Measurements from ENCODE around the gene HTR5A. TPM values are rescaled to one million over a fixed set of nuclear protein-coding genes. Genes with fewer than 3 reads are reported as not detected.

Gene HTR5A
- total and polyA plus RNA-seq, 10 of the 15 experiments (the other 5 are each of a cell fraction or from before 2014, with no cell fraction given): not detected

GRCh38 chr7:155120460-155120859, 50.3 kb downstream of the HTR5A start (continued):
- no peak for TF ChIP-seq RELA (IDR thresholded peaks at IDR 0.05; ENCODE audit: borderline replicate concordance, partially characterized antibody)

- no peak overlapping the region for H2AFZ ChIP-seq (ENCODE audit: control insufficient read depth, low read depth, low read length)
- no TSS peak for BruUV-seq (replicated peaks)
- H3K4me1 ChIP-seq (ENCODE audit: control insufficient read depth, insufficient read depth, low read length): no peaks in the 10 kb centered on the region
- DNase-seq (ENCODE audit: low read depth, low spot score) (no peak), ATAC-seq (no peak), FAIRE-seq (no peak)
- ChIA-PET SMC1A (ENCODE audit: uncharacterized antibody, unreplicated experiment) (interaction anchor here (1.1 kb wide), 1 partner anchor 222 kb away, joined by 3 read pairs; no protein-coding TSS in a partner anchor), POLR2A (no interaction called here), RAD21 (ENCODE audit: unreplicated experiment) (no interaction called here), CTCF (no interaction called here)
- H3K9ac ChIP-seq (ENCODE audit: control insufficient read depth, insufficient read depth, low read length): no peak overlapping the region
- 2% methylated on average over 5 of the region's 5 CpGs for WGBS (ENCODE audit: insufficient coverage, insufficient replicate concordance, low lambda C conversion rate, missing lambda C conversion rate)
- no peak overlapping the region for H3K4me2 ChIP-seq (ENCODE audit: control insufficient read depth, insufficient read depth)
- no peaks in the 10 kb centered on the region for H3K27me3 ChIP-seq (replicated peaks in 1 of 2; ENCODE audit: control insufficient read depth in 2 of 2, insufficient read depth in 2 of 2, low read length in 1 of 2)
- no peak overlapping the region for H3K4me3 ChIP-seq
- H3K79me2 ChIP-seq (ENCODE audit: control insufficient read depth, insufficient read depth, low read length): no peaks in the 10 kb centered on the region
- H3K27ac ChIP-seq (ENCODE audit: control insufficient read depth, insufficient read depth): no peak overlapping the region
- H3K9me3 ChIP-seq (replicated peaks; ENCODE audit: control insufficient read depth, insufficient read depth, low read length): no peaks in the 10 kb centered on the region; the same call in 2 of the 3 replicates
- in situ Hi-C loops (cut with MboI) (no loop called here), intact Hi-C loops (cut with micrococcal nuclease; ENCODE audit: unreplicated experiment) (no loop called here)
- no peaks in the 10 kb centered on the region for H3K36me3 ChIP-seq (ENCODE audit: control insufficient read depth in 2 of 2, insufficient read depth in 2 of 2, low read length in 1 of 2)
- TF ChIP-seq PBX3 (IDR thresholded peaks at IDR 0.05; ENCODE audit: insufficient replicate concordance, low read depth, low read length): no peak
- no peak for TF ChIP-seq IKZF2 (IDR thresholded peaks at IDR 0.05)
- no peak for TF ChIP-seq MEF2B (IDR thresholded peaks at IDR 0.05; ENCODE audit: partially characterized antibody, poor library complexity, severe bottlenecking)
- TF ChIP-seq YBX1 (IDR thresholded peaks at IDR 0.05): no peak
- no peaks in the 10 kb centered on the region for H4K20me1 ChIP-seq (ENCODE audit: control insufficient read depth, insufficient read depth)
Observed at GRCh38 chr7:155122831-155123230, 52.7 kb downstream of the HTR5A start.

Data from GM12878 (cell line).